HCT116 (cell line): ENCODE measurements around the gene PKD2. TPM values are rescaled to one million over a fixed set of nuclear protein-coding genes. Genes with fewer than 3 reads are reported as not detected.

Source experiments
- ATAC-seq: fragments of 200-7000 bp; cut with Tn5 transposase; 2 replicates; pipeline ENCODE4 v1.9.1; 2020; ENCODE audit warnings: mild to moderate bottlenecking, moderate library complexity
- BruUV-seq: library from RNA; stranded (reverse); fragments of 400-500 nt; replicated peaks from 2 replicates; lab custom pipeline; 2021; lab: Mats Ljungman, UMichigan
- CTCF ChIA-PET: fragments of 300-600 bp; sonication (Branson Sonifier 250); formaldehyde crosslinking; loops from one replicate; lab custom pipeline; 2021; ENCODE audit warnings: antibody characterized with exemption; lab: Charles Lee
- POLR2A ChIA-PET: fragments of 300-600, 350-600 bp; sonication (Branson Sonifier 250); formaldehyde crosslinking; loops from one replicate; lab custom pipeline; 2021; ENCODE audit warnings: antibody characterized with exemption; lab: Charles Lee
- RAD21 ChIA-PET, 2 experiments: fragments of 300-600 bp; sonication (Branson Sonifier 250); formaldehyde crosslinking; loops; one replicate each; lab custom pipeline; 2023; ENCODE audit warnings: low total read pairs in 2 of 2; ENCODE audit not compliant: uncharacterized antibody in 2 of 2, unreplicated experiment in 2 of 2, low non-redundant PET in 1 of 2; lab: Charles Lee
- DNase-seq: peaks from one replicate; pipeline ENCODE4 v3.0.0-alpha.2; 2010; ENCODE audit warnings: low read depth, low spot score
- H2AFZ ChIP-seq: fragments of 200-600 bp; shearing (Covaris generic), sonication (generic); 2 replicates; pipeline ENCODE4 v1.6.1; 2017; ENCODE audit warnings: low read depth, mixed run types, mixed read lengths, antibody characterized with exemption, low read length; ENCODE audit not compliant: poor library complexity, severe bottlenecking
- H3K27ac ChIP-seq: 2 replicates; pipeline ENCODE4 v1.5.1; 2012; ENCODE audit warnings: low read depth, low read length
- H3K27me3 ChIP-seq: fragments of 200-600 bp; sonication (generic); 2 replicates; pipeline ENCODE4 v1.6.1; 2016; ENCODE audit warnings: mixed run types, low read length, mixed read lengths; ENCODE audit not compliant: insufficient read depth
- H3K36me3 ChIP-seq, 2 experiments: fragments of 200-500 bp in 1 of 2; fragments of 200-600 bp in 1 of 2; sonication (Bioruptor generic) in 1 of 2; sonication (generic) in 1 of 2; 2 replicates each; pipeline versions ENCODE4 v1.5.1 to v1.6.1; 2014 to 2016; ENCODE audit warnings: low read length in 2 of 2, inconsistent platforms in 1 of 2, mixed read lengths in 1 of 2, mixed run types in 1 of 2; ENCODE audit not compliant: insufficient read depth in 2 of 2, control insufficient read depth in 1 of 2
- H3K4me1 ChIP-seq, 2 experiments: fragments of 200-600 bp in 1 of 2; sonication (generic) in 1 of 2; 2 replicates each; pipeline versions ENCODE4 v1.5.1 to v1.6.1; 2012 to 2017; ENCODE audit warnings: low read length in 2 of 2, inconsistent platforms in 1 of 2, mild to moderate bottlenecking in 1 of 2, mixed read lengths in 1 of 2, mixed run types in 1 of 2, moderate library complexity in 1 of 2; ENCODE audit not compliant: insufficient read depth in 2 of 2, control insufficient read depth in 1 of 2
- H3K4me2 ChIP-seq: fragments of 200-600 bp; sonication (generic); 2 replicates; pipeline ENCODE4 v1.6.1; 2017; ENCODE audit warnings: mixed run types, low read length, mixed read lengths
- H3K4me3 ChIP-seq, 2 experiments: fragments of 200-600 bp in 1 of 2; sonication (generic) in 1 of 2; replicated peaks in 1 of 2; 2 replicates each; pipeline ENCODE4 v1.5.1; 2011 to 2016; ENCODE audit warnings: low read length in 2 of 2, control low read depth in 1 of 2, low read depth in 1 of 2, mild to moderate bottlenecking in 1 of 2, mixed read lengths in 1 of 2, mixed run types in 1 of 2
- H3K79me2 ChIP-seq: fragments of 200-600 bp; sonication (generic); 2 replicates; pipeline ENCODE4 v1.6.1; 2017; ENCODE audit warnings: mild to moderate bottlenecking, mixed run types, low read length, moderate library complexity, mixed read lengths; ENCODE audit not compliant: insufficient read depth
- H3K9ac ChIP-seq: fragments of 200-600 bp; sonication (generic); 2 replicates; pipeline ENCODE4 v1.6.1; 2016; ENCODE audit warnings: low read length, mixed read lengths
- H3K9me2 ChIP-seq: fragments of 200-600 bp; sonication (generic), shearing (Covaris generic); 2 replicates; pipeline ENCODE4 v1.6.1; 2017; ENCODE audit warnings: mixed run types, mild to moderate bottlenecking, moderate library complexity; ENCODE audit not compliant: insufficient read depth
- H3K9me3 ChIP-seq, 2 experiments: fragments of 200-500 bp in 1 of 2; fragments of 200-600 bp in 1 of 2; sonication (Bioruptor generic) in 1 of 2; sonication (generic) in 1 of 2; 2 replicates each; pipeline ENCODE4 v1.6.1; 2014 to 2017; ENCODE audit warnings: low read length in 2 of 2, mixed read lengths in 2 of 2, inconsistent platforms in 1 of 2, low read depth in 1 of 2, mild to moderate bottlenecking in 1 of 2, mixed run types in 1 of 2, moderate library complexity in 1 of 2; ENCODE audit not compliant: control insufficient read depth in 1 of 2, insufficient read depth in 1 of 2
- H4K20me1 ChIP-seq: fragments of 200-600 bp; sonication (generic), shearing (Covaris generic); 2 replicates; pipeline ENCODE4 v1.6.1; 2017; ENCODE audit warnings: mixed run types, mild to moderate bottlenecking, moderate library complexity; ENCODE audit not compliant: insufficient read depth
- CBX3 ChIP-seq: IDR thresholded peaks from 2 replicates; pipeline ENCODE4 v1.6.1; 2012; ENCODE audit warnings: low read depth
- CEBPB ChIP-seq: IDR thresholded peaks from 2 replicates; pipeline ENCODE4 v1.6.1; 2012; ENCODE audit warnings: low read depth
- EGR1 ChIP-seq: IDR thresholded peaks from 2 replicates; pipeline ENCODE4 v1.6.1; 2012; ENCODE audit warnings: low read depth
- ELF1 ChIP-seq: IDR thresholded peaks from 2 replicates; pipeline ENCODE4 v1.6.1; 2012; ENCODE audit warnings: low read depth, borderline replicate concordance
- EZH2phosphoT487 ChIP-seq: fragments of 200-600 bp; IDR thresholded peaks from 2 replicates; pipeline ENCODE4 v1.6.1; 2018; ENCODE audit warnings: antibody characterized with exemption, borderline replicate concordance
- FOSL1 ChIP-seq: IDR thresholded peaks from 2 replicates; pipeline ENCODE4 v1.6.1; 2012; ENCODE audit warnings: low read depth
- JUND ChIP-seq: IDR thresholded peaks from 2 replicates; pipeline ENCODE4 v1.6.1; 2012
- POLR2AphosphoS5 ChIP-seq: IDR thresholded peaks from 2 replicates; pipeline ENCODE4 v1.6.1; 2011; ENCODE audit warnings: mild to moderate bottlenecking, low read depth, low read length, moderate library complexity
- RAD21 ChIP-seq: IDR thresholded peaks from 2 replicates; pipeline ENCODE4 v1.6.1; 2012; ENCODE audit warnings: low read depth, mild to moderate bottlenecking
- REST ChIP-seq: IDR thresholded peaks from 2 replicates; pipeline ENCODE4 v1.6.1; 2012; ENCODE audit warnings: low read depth
- SIN3A ChIP-seq: IDR thresholded peaks from 2 replicates; pipeline ENCODE4 v1.6.1; 2012; ENCODE audit warnings: low read depth
- SP1 ChIP-seq: IDR thresholded peaks from 2 replicates; pipeline ENCODE4 v1.6.1; 2012; ENCODE audit warnings: low read depth
- SRF ChIP-seq: IDR thresholded peaks from 2 replicates; pipeline ENCODE4 v1.6.1; 2012; ENCODE audit warnings: low read depth
- TCF7L2 ChIP-seq: IDR thresholded peaks from 2 replicates; pipeline ENCODE4 v1.7.0; 2011; ENCODE audit warnings: borderline replicate concordance, inconsistent platforms; ENCODE audit not compliant: insufficient read depth, insufficient read length; ENCODE audit errors: extremely low read depth
- YY1 ChIP-seq: IDR thresholded peaks from 2 replicates; pipeline ENCODE4 v1.6.1; 2011; ENCODE audit warnings: low read length, low read depth, moderate library complexity, mild to moderate bottlenecking; ENCODE audit not compliant: insufficient replicate concordance; ENCODE audit errors: extremely low read depth
- ZFX ChIP-seq: fragments of 450-650 bp; IDR thresholded peaks from 2 replicates; pipeline ENCODE4 v1.6.1; 2017
- intact Hi-C: fragments of 100-400 bp; cut with micrococcal nuclease; formaldehyde crosslinking; loops from 2 replicates; pipeline ENCODE4 v1.10.0; 2022
- total RNA-seq: library from RNA; stranded (reverse); gene quantifications from one replicate; pipeline ENCODE4 v1.2.1, GENCODE V29; 2021; ENCODE audit not compliant: unreplicated experiment

PKD2 gene
- total RNA-seq, 1 experiment from 2014 or later = 10.1 TPM

- BruUV-seq = no TSS peak
- no peaks in the 10 kb centered on the region for H3K9me3 ChIP-seq
- H3K9me2 ChIP-seq = no peaks in the 10 kb centered on the region
- H3K27me3 ChIP-seq = no peaks in the 10 kb centered on the region
- TF ChIP-seq SP1 (no peak), YY1 (no peak), EZH2phosphoT487 (no peak), SIN3A (no peak), ELF1 (no peak), FOSL1 (no peak)
- DNase-seq (no peak), ATAC-seq (no peak)
- no peak overlapping the region for H3K9ac ChIP-seq
- intact Hi-C loops = no loop called here
- CTCF ChIA-PET = no interaction called here
- H3K79me2 ChIP-seq = no peaks in the 10 kb centered on the region
- H2AFZ ChIP-seq = no peak overlapping the region
- RAD21 ChIA-PET = no interaction called here
- H3K4me3 ChIP-seq = no peak overlapping the region
- no peaks in the 10 kb centered on the region for H4K20me1 ChIP-seq
- no peaks in the 10 kb centered on the region for H3K36me3 ChIP-seq
- H3K4me2 ChIP-seq = no peak overlapping the region
- no peak overlapping the region for H3K27ac ChIP-seq
- POLR2A ChIA-PET = no interaction called here
- peaks cover 0 to 23% of the 10 kb centered on the region in 2 experiments; a peak in 3 of 4 replicates for H3K4me1 ChIP-seq
Observed at GRCh38 chr4:88108747-88109122, 101.3 kb downstream of the PKD2 start.

- no peaks in the 10 kb centered on the region for H3K27me3 ChIP-seq
- ChIA-PET POLR2A (no interaction called here), RAD21 (no interaction called here), CTCF (no interaction called here)
- peaks cover 0 to 23% of the 10 kb centered on the region in 2 experiments; a peak in 3 of 4 replicates for H3K4me1 ChIP-seq
- TF ChIP-seq CBX3 (no peak), ZFX (no peak), SIN3A (no peak), CEBPB (no peak), JUND (no peak), SRF (no peak), TCF7L2 (no peak), EGR1 (no peak), REST (no peak), POLR2AphosphoS5 (no peak), RAD21 (no peak)
- no peaks in the 10 kb centered on the region for H3K79me2 ChIP-seq
- H3K9ac ChIP-seq = no peak overlapping the region
- no peaks in the 10 kb centered on the region for H3K9me3 ChIP-seq
- no peak overlapping the region for H3K4me3 ChIP-seq
- H3K4me2 ChIP-seq = no peak overlapping the region
- intact Hi-C loops = no loop called here
- no peaks in the 10 kb centered on the region for H3K36me3 ChIP-seq
- no peak overlapping the region for H2AFZ ChIP-seq
- no peaks in the 10 kb centered on the region for H4K20me1 ChIP-seq
- H3K27ac ChIP-seq = no peak overlapping the region
- no peaks in the 10 kb centered on the region for H3K9me2 ChIP-seq
- ATAC-seq (no peak), DNase-seq (no peak)
- BruUV-seq = no TSS peak
Observed at GRCh38 chr4:88109123-88109881, 101.9 kb downstream of the PKD2 start.
